Measurements from ENCODE around the gene MAT2B. TPM values are rescaled to one million over a fixed set of nuclear protein-coding genes. Genes with fewer than 3 reads are reported as not detected.

Gene MAT2B
- total RNA-seq, 1 experiment from 2014 or later, result 48.4 TPM

GRCh38 chr5:163505049-163505367 lies 411 bp upstream of the MAT2B start:
- no CpG with 5 or more reads among the region's 7 CpGs for WGBS (ENCODE audit: extremely low coverage, insufficient read length, low lambda C conversion rate)
- Histone ChIP-seq H4K8ac (replicated peaks; ENCODE audit: insufficient read length, low read depth, low read length) (no peak overlapping the region), H3K4ac (ENCODE audit: low read depth, low read length) (no peak overlapping the region; the same call in 1 of the 2 replicates), H3T11ph (ENCODE audit: low read length) (no peak overlapping the region), H3K23ac (ENCODE audit: insufficient read length, low read depth, low read length) (no peak overlapping the region), H3K4me1 (ENCODE audit: insufficient read depth, low read length) (peaks cover 3% of the 10 kb centered on the region; the same call in 1 of the 2 replicates), H2BK15ac (ENCODE audit: low read depth, low read length) (no peak overlapping the region), H3K23me2 (ENCODE audit: insufficient read length, low read depth, low read length, poor library complexity, severe bottlenecking) (peaks cover 12% of the 10 kb centered on the region), H3K9ac (ENCODE audit: extremely low read depth, insufficient read length, low read length) (peak overlapping the region; percentile 90), H3K79me2 (ENCODE audit: insufficient read depth, low read length) (peaks cover 39% of the 10 kb centered on the region), H2BK12ac (ENCODE audit: insufficient read length, low read depth, low read length) (no peak overlapping the region), H3K27me3 (ENCODE audit: insufficient read depth, low read length) (no peaks in the 10 kb centered on the region), H3K4me2 (ENCODE audit: insufficient read depth, insufficient read length, low read length) (peak overlapping the region; percentile 79), H4K91ac (ENCODE audit: insufficient read length, low read depth, low read length) (no peak overlapping the region), H2AK5ac (ENCODE audit: insufficient read length, low read length) (no peak overlapping the region), H2AFZ (ENCODE audit: low read length) (no peak overlapping the region), H3K18ac (ENCODE audit: insufficient read length, low read depth, low read length) (no peak overlapping the region), H3K9me3 (ENCODE audit: control insufficient read depth, low read depth, low read length) (no peaks in the 10 kb centered on the region), H4K20me1 (ENCODE audit: control insufficient read depth, insufficient read depth, insufficient read length) (no peaks in the 10 kb centered on the region), H3K56ac (ENCODE audit: insufficient read length, low read depth, low read length) (no peak overlapping the region), H2BK120ac (ENCODE audit: low read depth, low read length, poor library complexity, severe bottlenecking) (no peak overlapping the region), H2BK5ac (ENCODE audit: insufficient read length, low read length) (no peak overlapping the region), H2BK20ac (ENCODE audit: low read depth, low read length, poor library complexity, severe bottlenecking) (no peak overlapping the region), H3K79me1 (ENCODE audit: insufficient read depth, low read depth, low read length, poor library complexity, severe bottlenecking) (no peaks in the 10 kb centered on the region), H4K5ac (ENCODE audit: insufficient read length, low read depth, low read length) (no peak overlapping the region), H3K14ac (ENCODE audit: insufficient read depth, low read length) (no peak overlapping the region), H3K27ac (ENCODE audit: insufficient read length, low read depth, low read length) (no peak overlapping the region)
- Mint-ChIP-seq H3K4me1 (peaks cover 44 to 46% of the 10 kb centered on the region in 2 experiments), H3K36me3 (ENCODE audit: insufficient read depth in 1 of 3, low read depth in 3 of 3) (peaks cover 4 to 21% (median 5%) of the 10 kb centered on the region in 3 experiments; a peak in 5 of 7 replicates), H3K4me3 (peak overlapping the region; percentile 79 to 93), H3K9me3 (no peaks in the 10 kb centered on the region; a peak in 1 of 5 replicates), H3K27me3 (ENCODE audit: low read depth) (no peaks in the 10 kb centered on the region), H3K27ac (peak overlapping the region; percentile 94 to 99 (median 99))
- no peak for DNase-seq
- TF ChIP-seq CTCF (conservative IDR thresholded peaks at IDR 0.05), result no peak

All from H9 (cell line).